Naive B cell (primary cell): ENCODE data around the gene SCN4A. TPM values are rescaled to one million over a fixed set of nuclear protein-coding genes. Genes with fewer than 3 reads are reported as not detected.
A peak's percentile ranks its signal among the peaks of the same experiment; 100 is the strongest.
"Not testable (repeated sequence)": the region's sequence is repeated elsewhere in the genome, so short reads cannot be mapped to it uniquely, and the experiment has no call there.

ENCODE experiments used
- ATAC-seq, 2 donors: fragments of 150-1000 bp; cut with Tn5 transposase; 2 replicates each; pipeline ENCODE4 v1.10.0; 2021; ENCODE audit warnings: low read depth in 2 of 2, mild to moderate bottlenecking in 2 of 2, moderate library complexity in 2 of 2
- DNase-seq: peaks from one replicate; pipeline ENCODE4 v3.0.0; 2022
- H3K27ac Mint-ChIP-seq, 6 donors: one replicate each; pipeline ENCODE4 v1.8.0; 2020 to 2022; ENCODE audit warnings: mild to moderate bottlenecking in 6 of 6, mixed read lengths in 6 of 6, moderate library complexity in 5 of 6, inconsistent platforms in 2 of 6
- H3K27me3 Mint-ChIP-seq, 3 donors: one replicate each; pipeline ENCODE4 v1.8.0; 2021 to 2022; ENCODE audit warnings: mixed read lengths in 3 of 3, mild to moderate bottlenecking in 1 of 3
- H3K36me3 Mint-ChIP-seq, 2 donors: one replicate each; pipeline ENCODE4 v1.8.0; 2020 to 2022; ENCODE audit warnings: mixed read lengths in 2 of 2, inconsistent platforms in 1 of 2, mild to moderate bottlenecking in 1 of 2
- H3K4me1 Mint-ChIP-seq, 3 donors: one replicate each; pipeline ENCODE4 v1.8.0; 2020 to 2022; ENCODE audit warnings: mixed read lengths in 3 of 3, inconsistent platforms in 1 of 3, mild to moderate bottlenecking in 1 of 3, moderate library complexity in 1 of 3
- H3K4me3 Mint-ChIP-seq, 8 donors: one replicate each; pipeline ENCODE4 v1.8.0; 2020 to 2022; ENCODE audit warnings: mild to moderate bottlenecking in 8 of 8, mixed read lengths in 8 of 8, moderate library complexity in 8 of 8, inconsistent platforms in 2 of 8
- H3K9me3 Mint-ChIP-seq, 7 donors: one replicate each; pipeline ENCODE4 v1.8.0; 2020 to 2022; ENCODE audit warnings: mixed read lengths in 7 of 7, mild to moderate bottlenecking in 5 of 7, inconsistent platforms in 2 of 7, moderate library complexity in 1 of 7
- polyA plus RNA-seq, 6 donors: library from polyadenylated mRNA; unstranded; fragments of 300-500 nt; fragmentation: Illumina TruSeq; gene quantifications; one replicate each; pipeline ENCODE4 v1.2.3, GENCODE V29; 2021; ENCODE audit warnings: low read depth in 6 of 6

The SCN4A gene
- polyA plus RNA-seq, 6 donors from 2014 or later: 0.89 to 1.4 (median 1.1) TPM; not detected in 1

- Mint-ChIP-seq H3K27ac (peak overlapping the region in 3 of 6 donors; percentile 3 to 62 (median 35)), H3K4me1 (peaks cover 38 to 94% (median 84%) of the 10 kb centered on the region in 3 donors), H3K9me3 (no peaks in the 10 kb centered on the region), H3K27me3 (no peaks in the 10 kb centered on the region), H3K36me3 (no peaks in the 10 kb centered on the region), H3K4me3 (peak overlapping the region in 5 of 8 donors; percentile 3 to 86 (median 60))
- no peak for DNase-seq
- no peak for ATAC-seq
Measured at GRCh38 chr17:63916566-63917185, 56.0 kb downstream of the SCN4A start.

- peak overlapping the region; percentile 14 to 92 (median 39) for H3K27ac Mint-ChIP-seq
- peak; percentile 76 to 78 for ATAC-seq
- H3K4me3 Mint-ChIP-seq: peak overlapping the region; percentile 3 to 86 (median 64)
- not testable (repeated sequence) for H3K9me3 Mint-ChIP-seq, H3K36me3 Mint-ChIP-seq, H3K27me3 Mint-ChIP-seq
- H3K4me1 Mint-ChIP-seq: peaks cover 42 to 90% (median 84%) of the 10 kb centered on the region in 3 donors
- peak; percentile 62 for DNase-seq
Measured at GRCh38 chr17:63915753-63916152, 57.0 kb downstream of the SCN4A start.

- peak overlapping the region in 2 of 8 donors; percentile 41 to 43 for H3K4me3 Mint-ChIP-seq
- H3K36me3 Mint-ChIP-seq: no peaks in the 10 kb centered on the region
- H3K4me1 Mint-ChIP-seq: peaks cover 35 to 78% (median 71%) of the 10 kb centered on the region in 3 donors
- no peaks in the 10 kb centered on the region for H3K9me3 Mint-ChIP-seq
- DNase-seq (no peak), ATAC-seq (no peak)
- peaks cover 0 to 4% (median 0%) of the 10 kb centered on the region in 3 donors for H3K27me3 Mint-ChIP-seq
- peak overlapping the region in 1 of 6 donors; percentile 87 for H3K27ac Mint-ChIP-seq
Measured at GRCh38 chr17:63914471-63914870, 58.2 kb downstream of the SCN4A start.

- Mint-ChIP-seq H3K9me3 (no peaks in the 10 kb centered on the region), H3K4me1 (peaks cover 29 to 54% (median 51%) of the 10 kb centered on the region in 3 donors), H3K36me3 (no peaks in the 10 kb centered on the region), H3K4me3 (no peak overlapping the region), H3K27ac (peak overlapping the region in 2 of 6 donors; percentile 51 to 94), H3K27me3 (peaks cover 0 to 4% (median 0%) of the 10 kb centered on the region in 3 donors)
- ATAC-seq (peak; percentile 39 to 54), DNase-seq (peak; percentile 62)
Measured at GRCh38 chr17:63911657-63912100, 61.0 kb downstream of the SCN4A start.

- no peak for ATAC-seq
- Mint-ChIP-seq H3K9me3 (no peaks in the 10 kb centered on the region), H3K4me3 (no peak within 1 kb of the TSS), H3K36me3 (no peaks in the 10 kb centered on the region), H3K27ac (peak within 1 kb of the TSS in 3 of 6 donors; percentile 51 to 94 (median 66)), H3K4me1 (peaks cover 24 to 49% (median 46%) of the 10 kb centered on the region in 3 donors), H3K27me3 (peaks cover 0 to 4% (median 0%) of the 10 kb centered on the region in 3 donors)
- no peak for DNase-seq
Measured at GRCh38 chr17:63911041-63911635, 61.6 kb downstream of the SCN4A start, which contains the start of gene CSHL1. TSS of gene CSHL1 (minus strand) at chr17:63911258. CDS start at chr17:63911196, 62 bp downstream.

- no peak for DNase-seq
- H3K36me3 Mint-ChIP-seq: no peaks in the 10 kb centered on the region
- H3K4me1 Mint-ChIP-seq: peaks cover 16 to 38% (median 36%) of the 10 kb centered on the region in 3 donors
- H3K27ac Mint-ChIP-seq: peak overlapping the region in 1 of 6 donors; percentile 53
- H3K9me3 Mint-ChIP-seq: no peaks in the 10 kb centered on the region
- peak overlapping the region in 1 of 8 donors; percentile 25 for H3K4me3 Mint-ChIP-seq
- peaks cover 0 to 4% (median 0%) of the 10 kb centered on the region in 3 donors for H3K27me3 Mint-ChIP-seq
- no peak for ATAC-seq
Measured at GRCh38 chr17:63910096-63910495, 62.6 kb downstream of the SCN4A start.

- peaks cover 16 to 33% (median 33%) of the 10 kb centered on the region in 3 donors for H3K4me1 Mint-ChIP-seq
- not testable (repeated sequence) for DNase-seq, H3K36me3 Mint-ChIP-seq, H3K27ac Mint-ChIP-seq, H3K27me3 Mint-ChIP-seq, H3K4me3 Mint-ChIP-seq, H3K9me3 Mint-ChIP-seq, ATAC-seq
Measured at GRCh38 chr17:63909586-63909985, 63.1 kb downstream of the SCN4A start.

GRCh38 chr17:63907161-63907778 lies 65.4 kb downstream of the SCN4A start:
- H3K27me3 Mint-ChIP-seq, H3K4me3 Mint-ChIP-seq, ATAC-seq, H3K36me3 Mint-ChIP-seq, H3K27ac Mint-ChIP-seq, DNase-seq, H3K9me3 Mint-ChIP-seq: not testable (repeated sequence)
- H3K4me1 Mint-ChIP-seq: peaks cover 13 to 16% (median 15%) of the 10 kb centered on the region in 3 donors

- H3K27me3 Mint-ChIP-seq, H3K36me3 Mint-ChIP-seq, H3K9me3 Mint-ChIP-seq, H3K4me3 Mint-ChIP-seq, H3K4me1 Mint-ChIP-seq, ATAC-seq, DNase-seq: not testable (repeated sequence)
- H3K27ac Mint-ChIP-seq: peak overlapping the region in 1 of 6 donors; percentile 54
Measured at GRCh38 chr17:63904796-63905195, 67.9 kb downstream of the SCN4A start.

GRCh38 chr17:63903787-63904201 lies 68.9 kb downstream of the SCN4A start:
- H3K36me3 Mint-ChIP-seq, H3K9me3 Mint-ChIP-seq, H3K4me1 Mint-ChIP-seq, H3K27me3 Mint-ChIP-seq: not testable (repeated sequence)
- DNase-seq: peak; percentile 63
- ATAC-seq: peak; percentile 97 to 98
- Mint-ChIP-seq H3K27ac (peak overlapping the region in 1 of 6 donors; percentile 94), H3K4me3 (peak overlapping the region in 1 of 8 donors; percentile 84)

- H3K36me3 Mint-ChIP-seq, ATAC-seq, H3K9me3 Mint-ChIP-seq, DNase-seq, H3K4me1 Mint-ChIP-seq, H3K27ac Mint-ChIP-seq, H3K4me3 Mint-ChIP-seq, H3K27me3 Mint-ChIP-seq: not testable (repeated sequence)
Measured at GRCh38 chr17:63901971-63902370, 70.7 kb downstream of the SCN4A start.

GRCh38 chr17:63898899-63899798 lies 73.6 kb downstream of the SCN4A start:
- peak overlapping the region in 1 of 6 donors; percentile 3 for H3K27ac Mint-ChIP-seq
- not testable (repeated sequence) for H3K4me1 Mint-ChIP-seq, H3K27me3 Mint-ChIP-seq, DNase-seq, H3K36me3 Mint-ChIP-seq, ATAC-seq, H3K9me3 Mint-ChIP-seq, H3K4me3 Mint-ChIP-seq
